Measurements from ENCODE around the gene DAPK2. TPM values are rescaled to one million over a fixed set of nuclear protein-coding genes. Genes with fewer than 3 reads are reported as not detected.
A peak's percentile ranks its signal among the peaks of the same experiment; 100 is the strongest.

Gene DAPK2
- total RNA-seq, 4 donors from 2014 or later: 28.5 to 70.8 (median 52.7) TPM

DNA sequence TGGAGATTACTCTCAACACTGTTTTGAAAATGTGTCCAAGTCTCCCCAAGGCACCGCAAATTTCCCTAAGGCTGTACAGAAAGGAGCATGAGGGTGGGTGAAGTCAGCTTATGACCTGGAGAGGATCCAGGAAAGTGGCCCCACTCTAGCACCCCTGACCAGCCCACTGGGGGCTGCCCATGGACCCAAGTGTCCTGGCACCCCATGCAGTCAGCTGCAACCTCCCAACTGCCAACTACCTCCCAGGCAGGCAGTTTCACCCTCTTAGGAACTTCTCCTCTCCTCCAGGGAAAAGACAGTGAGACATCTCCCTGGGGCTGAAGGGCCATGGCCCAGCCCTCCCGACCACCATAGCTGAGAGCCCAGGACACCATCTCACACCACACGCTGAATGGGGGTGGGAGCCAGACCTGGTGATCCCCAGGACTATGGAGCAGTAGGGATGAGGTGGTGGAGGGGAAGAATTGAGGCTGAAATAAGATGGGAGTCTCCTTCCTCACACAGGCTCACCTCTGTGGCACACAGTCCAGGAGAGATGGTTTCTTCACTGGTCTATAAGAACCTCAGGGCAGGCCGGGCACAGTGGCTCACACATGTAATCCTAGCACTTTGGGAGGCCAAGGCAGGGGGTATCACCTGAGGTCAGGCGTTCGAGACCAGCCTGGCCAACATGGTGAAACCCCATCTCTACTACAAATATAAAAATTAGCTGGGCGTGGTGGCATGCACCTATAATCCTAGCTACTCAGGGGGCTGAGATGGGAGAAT is 104.4 kb downstream of the DAPK2 start:
- H3K27ac ChIP-seq: peak overlapping the region; percentile 73 to 75 (median 74)
- H3K27me3 ChIP-seq: no peaks in the 10 kb centered on the region
- no peak for TF ChIP-seq POLR2A (IDR thresholded peaks at IDR 0.05)
- intact Hi-C loops (cut with DNase I; ENCODE audit: low total_unique reads) (loop anchor here (5.0 kb wide), 1 partner anchor 125 kb away; no protein-coding TSS in a partner anchor), in situ Hi-C loops (cut with MboI; ENCODE audit: low sequenced_read_pairs in 4 of 4) (loop anchor here in 1 of 4 donors (10.0 kb wide), 1 partner anchor 113 kb away; no protein-coding TSS in a partner anchor)
- no peak for ATAC-seq
- no peaks in the 10 kb centered on the region for H3K36me3 ChIP-seq
- peaks cover 31 to 38% of the 10 kb centered on the region in 2 donors for H3K4me1 ChIP-seq
- no peaks in the 10 kb centered on the region for H3K9me3 ChIP-seq
- H3K4me3 ChIP-seq: no peak overlapping the region
- DNase-seq: no peak

DNA sequence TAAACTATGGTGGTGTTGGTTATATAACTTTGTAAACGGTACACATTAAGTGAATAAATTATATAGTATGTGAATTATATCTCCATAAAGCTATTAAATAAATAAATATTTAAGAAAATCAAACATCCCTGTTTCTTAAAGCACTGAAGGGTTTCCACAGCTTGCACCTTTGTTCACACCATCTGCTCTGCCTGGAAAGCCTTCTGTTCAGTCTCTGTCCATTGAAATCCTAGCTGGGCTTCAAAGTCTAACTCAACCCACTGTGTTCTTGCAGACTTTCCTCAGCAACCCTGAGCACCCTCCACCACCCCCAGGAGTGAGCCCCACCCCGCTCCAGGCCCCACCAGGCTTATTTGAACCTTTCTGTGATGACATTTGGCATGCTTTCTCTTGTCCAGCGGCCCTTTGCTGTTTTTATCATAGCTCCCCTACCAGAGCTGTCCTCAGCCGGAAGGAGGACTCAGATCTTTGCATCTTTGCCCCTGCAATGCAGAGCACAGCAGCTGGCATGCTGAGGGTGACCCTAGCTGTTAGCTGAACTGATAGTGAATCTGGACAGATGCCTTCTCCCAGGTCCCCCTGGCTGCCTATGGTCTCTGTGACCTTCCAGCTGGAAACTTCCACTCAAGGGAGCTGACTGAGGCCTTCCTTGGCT is 105.2 kb downstream of the DAPK2 start:
- H3K9me3 ChIP-seq: no peaks in the 10 kb centered on the region
- DNase-seq (no peak), ATAC-seq (no peak)
- in situ Hi-C loops (cut with MboI; ENCODE audit: low sequenced_read_pairs in 4 of 4): loop anchor here in 1 of 4 donors (10.0 kb wide), 1 partner anchor 114 kb away; no protein-coding TSS in a partner anchor
- H3K27ac ChIP-seq: peak overlapping the region; percentile 73 to 75 (median 74)
- no peaks in the 10 kb centered on the region for H3K27me3 ChIP-seq
- TF ChIP-seq, protein P1, sequence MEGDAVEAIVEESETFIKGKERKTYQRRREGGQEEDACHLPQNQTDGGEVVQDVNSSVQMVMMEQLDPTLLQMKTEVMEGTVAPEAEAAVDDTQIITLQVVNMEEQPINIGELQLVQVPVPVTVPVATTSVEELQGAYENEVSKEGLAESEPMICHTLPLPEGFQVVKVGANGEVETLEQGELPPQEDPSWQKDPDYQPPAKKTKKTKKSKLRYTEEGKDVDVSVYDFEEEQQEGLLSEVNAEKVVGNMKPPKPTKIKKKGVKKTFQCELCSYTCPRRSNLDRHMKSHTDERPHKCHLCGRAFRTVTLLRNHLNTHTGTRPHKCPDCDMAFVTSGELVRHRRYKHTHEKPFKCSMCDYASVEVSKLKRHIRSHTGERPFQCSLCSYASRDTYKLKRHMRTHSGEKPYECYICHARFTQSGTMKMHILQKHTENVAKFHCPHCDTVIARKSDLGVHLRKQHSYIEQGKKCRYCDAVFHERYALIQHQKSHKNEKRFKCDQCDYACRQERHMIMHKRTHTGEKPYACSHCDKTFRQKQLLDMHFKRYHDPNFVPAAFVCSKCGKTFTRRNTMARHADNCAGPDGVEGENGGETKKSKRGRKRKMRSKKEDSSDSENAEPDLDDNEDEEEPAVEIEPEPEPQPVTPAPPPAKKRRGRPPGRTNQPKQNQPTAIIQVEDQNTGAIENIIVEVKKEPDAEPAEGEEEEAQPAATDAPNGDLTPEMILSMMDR (IDR thresholded peaks at IDR 0.05 in 4 of 5, conservative IDR thresholded peaks at IDR 0.05 in 1 of 5): no peak
- TF ChIP-seq POLR2A (IDR thresholded peaks at IDR 0.05): no peak
- H3K4me3 ChIP-seq: no peak overlapping the region
- peaks cover 31 to 38% of the 10 kb centered on the region in 2 donors for H3K4me1 ChIP-seq
- intact Hi-C loops (cut with DNase I; ENCODE audit: low total_unique reads): loop anchor here (5.0 kb wide), 1 partner anchor 126 kb away; no protein-coding TSS in a partner anchor
- no peaks in the 10 kb centered on the region for H3K36me3 ChIP-seq

DNA sequence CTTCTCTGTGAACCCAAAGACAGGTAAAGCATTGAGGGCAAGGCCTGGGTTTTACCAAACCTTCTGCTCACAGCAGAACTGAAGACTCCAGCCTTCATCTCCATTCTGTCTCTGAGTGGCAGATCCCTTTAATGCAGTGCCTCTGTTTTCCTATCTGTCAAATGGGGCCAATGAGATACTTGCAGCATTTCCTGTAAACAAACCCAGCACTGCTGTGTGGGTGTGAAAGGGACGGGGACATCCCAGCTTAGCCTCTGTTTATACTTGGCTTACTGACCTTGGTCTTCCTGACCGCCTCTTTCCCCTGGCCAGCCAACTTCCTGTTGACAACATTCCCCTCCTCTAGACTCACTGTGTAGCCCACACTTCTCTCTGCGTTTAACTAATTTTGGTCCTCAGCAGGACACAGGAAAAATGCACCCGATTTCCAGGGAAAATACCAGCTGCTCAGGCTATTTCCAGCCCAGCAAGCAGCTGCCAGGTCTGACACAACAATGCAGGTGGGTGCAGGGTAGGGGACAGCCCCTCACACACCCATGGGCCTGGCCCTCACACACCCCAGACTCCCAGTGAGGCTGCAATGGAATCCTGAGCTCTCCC is 106.7 kb downstream of the DAPK2 start:
- no peaks in the 10 kb centered on the region for H3K36me3 ChIP-seq
- H3K27ac ChIP-seq: peak overlapping the region; percentile 73 to 75 (median 74)
- ATAC-seq: peak; percentile 72 to 88
- peak; percentile 51 to 70 for DNase-seq
- intact Hi-C loops (cut with DNase I; ENCODE audit: low total_unique reads): loop anchor here (5.0 kb wide), 1 partner anchor 128 kb away; no protein-coding TSS in a partner anchor
- TF ChIP-seq, protein P1 (IDR thresholded peaks at IDR 0.05 in 4 of 5, conservative IDR thresholded peaks at IDR 0.05 in 1 of 5): no peak
- TF ChIP-seq POLR2A (IDR thresholded peaks at IDR 0.05): no peak
- in situ Hi-C loops (cut with MboI; ENCODE audit: low sequenced_read_pairs in 4 of 4): loop anchor here in 1 of 4 donors (10.0 kb wide), 1 partner anchor 115 kb away; no protein-coding TSS in a partner anchor
- H3K4me3 ChIP-seq: no peak overlapping the region
- H3K4me1 ChIP-seq: peaks cover 31 to 38% of the 10 kb centered on the region in 2 donors
- H3K9me3 ChIP-seq: no peaks in the 10 kb centered on the region
- H3K27me3 ChIP-seq: no peaks in the 10 kb centered on the region

DNA sequence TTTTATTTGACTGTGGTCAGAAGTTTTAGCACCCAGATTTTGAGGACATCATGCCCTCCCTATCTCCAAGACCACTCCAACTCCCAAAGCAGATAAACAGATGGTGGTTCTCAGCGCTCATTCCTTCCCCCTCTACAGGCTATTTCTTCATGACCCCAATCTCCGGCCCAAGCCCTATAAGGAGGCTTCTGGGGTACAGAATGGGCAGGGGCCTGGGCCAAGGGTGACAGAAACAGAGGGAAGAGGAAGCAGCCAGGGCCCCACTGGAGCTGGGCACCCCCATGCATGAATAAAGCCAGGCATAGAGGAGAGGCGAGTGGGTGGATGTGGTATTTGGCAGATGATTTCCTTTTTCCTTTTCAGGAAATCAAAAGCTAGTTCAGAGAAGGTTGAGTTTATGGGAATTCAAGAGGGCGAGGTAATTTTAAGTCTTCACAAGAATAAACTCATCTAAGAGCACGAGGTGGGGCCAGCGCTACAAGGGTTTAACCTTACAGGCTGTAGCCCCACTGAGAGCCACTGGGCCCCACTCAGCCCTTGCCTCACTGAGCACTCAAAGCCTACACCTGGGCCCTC is 107.7 kb downstream of the DAPK2 start:
- TF ChIP-seq, protein P1 (IDR thresholded peaks at IDR 0.05 in 4 of 5, conservative IDR thresholded peaks at IDR 0.05 in 1 of 5): no peak
- TF ChIP-seq POLR2A (IDR thresholded peaks at IDR 0.05): no peak
- DNase-seq (no peak), ATAC-seq (no peak)
- no peaks in the 10 kb centered on the region for H3K9me3 ChIP-seq
- no peak overlapping the region for H3K4me3 ChIP-seq
- in situ Hi-C loops (cut with MboI; ENCODE audit: low sequenced_read_pairs in 4 of 4): no loop called here
- intact Hi-C loops (cut with DNase I; ENCODE audit: low total_unique reads): no loop called here
- H3K4me1 ChIP-seq: peaks cover 31 to 38% of the 10 kb centered on the region in 2 donors
- no peaks in the 10 kb centered on the region for H3K27me3 ChIP-seq
- H3K36me3 ChIP-seq: no peaks in the 10 kb centered on the region
- peak overlapping the region; percentile 73 to 75 (median 74) for H3K27ac ChIP-seq
